Measurements from ENCODE around the gene STK32C. TPM values are rescaled to one million over a fixed set of nuclear protein-coding genes. Genes with fewer than 3 reads are reported as not detected.

STK32C gene
- total RNA-seq, 4 donors from 2014 or later = 3.3 to 5.7 (median 3.5) TPM

DNA sequence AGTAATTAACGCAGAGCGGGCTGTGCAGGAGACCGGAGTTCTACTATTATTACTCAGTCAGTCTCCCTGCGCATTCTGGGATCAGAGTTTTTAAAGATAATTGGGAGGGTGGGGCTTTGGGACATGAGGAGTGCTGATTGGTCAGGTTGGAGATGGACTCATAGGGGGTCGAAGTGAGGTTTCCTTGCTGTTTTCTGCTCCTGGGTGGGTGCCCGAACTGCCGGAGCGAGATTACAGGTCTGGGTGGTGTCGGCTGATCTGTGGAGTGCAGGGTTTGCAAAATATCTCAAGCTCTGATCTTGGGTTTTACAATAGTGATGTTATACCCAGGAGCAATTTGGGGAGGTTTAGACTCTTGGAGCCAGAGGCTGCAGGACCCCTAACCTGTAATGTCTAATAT is 20.4 kb upstream of the STK32C start:
- intact Hi-C loops (cut with DNase I) = no loop called here
- DNase-seq = no peak

DNA sequence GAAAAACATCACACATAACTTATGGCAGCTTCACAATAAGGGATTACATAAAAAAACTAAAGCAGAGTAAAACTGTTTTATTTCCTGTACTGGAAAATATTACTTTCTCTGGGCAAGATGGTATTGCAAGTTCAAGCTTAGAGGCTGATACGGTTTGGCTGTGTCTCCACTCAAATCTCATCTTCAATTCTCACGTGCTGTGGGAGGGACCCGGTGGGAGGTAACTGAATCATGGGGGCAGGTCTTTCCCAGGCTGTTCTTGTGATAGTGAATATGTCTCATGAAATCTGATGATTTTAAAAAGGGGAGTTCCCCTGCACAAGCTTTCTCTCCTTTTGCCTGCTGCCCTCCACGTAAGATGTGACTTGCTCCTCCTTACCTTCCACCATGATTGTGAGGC is 19.2 kb upstream of the STK32C start:
- no peak overlapping the region for H3K27ac ChIP-seq
- H3K9me3 ChIP-seq = no peaks in the 10 kb centered on the region
- no peak for DNase-seq
- H3K27me3 ChIP-seq = no peaks in the 10 kb centered on the region
- 82 to 92% methylated on average over 4 of the region's 4 CpGs for WGBS, 2 donors
- no peaks in the 10 kb centered on the region for H3K36me3 ChIP-seq
- no peak overlapping the region for H3K4me3 ChIP-seq (replicated peaks in 1 of 3)
- peaks cover 10 to 12% of the 10 kb centered on the region in 2 donors for H3K4me1 ChIP-seq
- intact Hi-C loops (cut with DNase I) = no loop called here
- TF ChIP-seq, protein P1, sequence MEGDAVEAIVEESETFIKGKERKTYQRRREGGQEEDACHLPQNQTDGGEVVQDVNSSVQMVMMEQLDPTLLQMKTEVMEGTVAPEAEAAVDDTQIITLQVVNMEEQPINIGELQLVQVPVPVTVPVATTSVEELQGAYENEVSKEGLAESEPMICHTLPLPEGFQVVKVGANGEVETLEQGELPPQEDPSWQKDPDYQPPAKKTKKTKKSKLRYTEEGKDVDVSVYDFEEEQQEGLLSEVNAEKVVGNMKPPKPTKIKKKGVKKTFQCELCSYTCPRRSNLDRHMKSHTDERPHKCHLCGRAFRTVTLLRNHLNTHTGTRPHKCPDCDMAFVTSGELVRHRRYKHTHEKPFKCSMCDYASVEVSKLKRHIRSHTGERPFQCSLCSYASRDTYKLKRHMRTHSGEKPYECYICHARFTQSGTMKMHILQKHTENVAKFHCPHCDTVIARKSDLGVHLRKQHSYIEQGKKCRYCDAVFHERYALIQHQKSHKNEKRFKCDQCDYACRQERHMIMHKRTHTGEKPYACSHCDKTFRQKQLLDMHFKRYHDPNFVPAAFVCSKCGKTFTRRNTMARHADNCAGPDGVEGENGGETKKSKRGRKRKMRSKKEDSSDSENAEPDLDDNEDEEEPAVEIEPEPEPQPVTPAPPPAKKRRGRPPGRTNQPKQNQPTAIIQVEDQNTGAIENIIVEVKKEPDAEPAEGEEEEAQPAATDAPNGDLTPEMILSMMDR (IDR thresholded peaks at IDR 0.05) = no peak
- TF ChIP-seq POLR2A (IDR thresholded peaks at IDR 0.05) = no peak

More for the DNA sequence above, 20.4 kb upstream of the STK32C start:
- Histone ChIP-seq H3K4me1 (peaks cover 10 to 19% of the 10 kb centered on the region in 2 donors), H3K27ac (no peak overlapping the region), H3K36me3 (no peaks in the 10 kb centered on the region), H3K4me3 (replicated peaks in 1 of 3) (no peak overlapping the region), H3K9me3 (no peaks in the 10 kb centered on the region), H3K27me3 (no peaks in the 10 kb centered on the region)
- 97% methylated on average over 9 of the region's 9 CpGs for WGBS, 2 donors
- TF ChIP-seq POLR2A (IDR thresholded peaks at IDR 0.05) = no peak
- TF ChIP-seq, protein P1 (IDR thresholded peaks at IDR 0.05) = no peak

DNA sequence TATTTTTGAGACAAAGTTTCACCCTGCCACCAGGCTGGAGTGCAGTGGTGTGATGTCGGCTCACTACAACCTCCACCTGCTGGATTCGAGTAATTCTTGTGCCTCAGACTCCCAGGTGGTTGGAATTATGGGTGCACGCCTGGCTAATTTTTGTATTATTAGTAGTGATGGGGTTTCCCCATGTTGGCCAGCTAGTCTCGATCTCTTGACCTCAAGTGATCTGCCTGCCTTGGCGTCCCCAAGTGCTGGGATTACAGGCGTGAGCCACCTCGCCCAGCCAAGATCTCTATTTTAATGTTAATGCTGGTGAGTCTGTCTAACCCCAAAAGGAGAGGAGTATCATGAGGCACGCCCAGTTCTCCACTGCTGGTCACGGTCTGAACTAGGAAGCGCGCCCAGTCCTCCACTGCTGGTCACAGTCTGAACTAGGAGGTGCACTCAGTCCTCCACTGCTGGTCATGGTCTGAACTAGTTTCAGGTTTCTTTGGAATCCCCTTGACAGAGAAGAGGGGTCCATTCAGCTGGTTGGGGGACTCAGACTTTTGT is 18.7 kb upstream of the STK32C start:
- 86 to 97% methylated on average over 10 to 11 of the region's 11 CpGs for WGBS, 2 donors
- H3K9me3 ChIP-seq = no peaks in the 10 kb centered on the region
- H3K4me1 ChIP-seq = peaks cover 10 to 12% of the 10 kb centered on the region in 2 donors

DNA sequence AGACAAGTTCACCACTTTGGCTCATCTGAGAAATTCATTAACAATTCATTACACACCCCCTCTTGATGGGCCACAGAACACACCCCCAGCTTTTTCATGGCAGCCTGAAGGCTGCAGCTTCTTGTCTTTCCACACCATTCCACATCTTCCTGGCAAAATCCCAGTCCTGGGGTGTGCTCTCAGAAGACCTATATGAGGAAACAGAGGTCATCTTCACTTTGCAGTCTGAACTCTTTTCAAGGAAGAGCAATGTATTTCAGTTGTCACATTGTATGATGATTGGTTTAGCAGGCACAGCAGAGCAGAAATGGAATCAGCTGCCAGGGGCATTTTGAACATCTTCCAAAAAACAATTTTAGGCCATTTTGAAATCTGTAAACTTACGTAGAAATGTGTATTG is 16.4 kb upstream of the STK32C start:
- H3K4me3 ChIP-seq (replicated peaks in 1 of 3) = no peak overlapping the region
- WGBS, 2 donors = 94 to 98% methylated on average over 1 of the region's 1 CpG
- H3K36me3 ChIP-seq = no peaks in the 10 kb centered on the region
- no peaks in the 10 kb centered on the region for H3K27me3 ChIP-seq
- H3K27ac ChIP-seq = no peak overlapping the region
- intact Hi-C loops (cut with DNase I) = no loop called here
- DNase-seq = no peak
- peaks cover 0 to 8% of the 10 kb centered on the region in 2 donors for H3K4me1 ChIP-seq
- no peak for TF ChIP-seq POLR2A (IDR thresholded peaks at IDR 0.05)
- TF ChIP-seq, protein P1 (IDR thresholded peaks at IDR 0.05) = no peak
- no peaks in the 10 kb centered on the region for H3K9me3 ChIP-seq

More for the DNA sequence above, 18.7 kb upstream of the STK32C start:
- TF ChIP-seq POLR2A (IDR thresholded peaks at IDR 0.05) = no peak
- TF ChIP-seq, protein P1 (IDR thresholded peaks at IDR 0.05) = no peak
- intact Hi-C loops (cut with DNase I) = no loop called here
- no peak for DNase-seq
- Histone ChIP-seq H3K27me3 (no peaks in the 10 kb centered on the region), H3K27ac (no peak overlapping the region), H3K36me3 (no peaks in the 10 kb centered on the region), H3K4me3 (replicated peaks in 1 of 3) (no peak overlapping the region)

DNA sequence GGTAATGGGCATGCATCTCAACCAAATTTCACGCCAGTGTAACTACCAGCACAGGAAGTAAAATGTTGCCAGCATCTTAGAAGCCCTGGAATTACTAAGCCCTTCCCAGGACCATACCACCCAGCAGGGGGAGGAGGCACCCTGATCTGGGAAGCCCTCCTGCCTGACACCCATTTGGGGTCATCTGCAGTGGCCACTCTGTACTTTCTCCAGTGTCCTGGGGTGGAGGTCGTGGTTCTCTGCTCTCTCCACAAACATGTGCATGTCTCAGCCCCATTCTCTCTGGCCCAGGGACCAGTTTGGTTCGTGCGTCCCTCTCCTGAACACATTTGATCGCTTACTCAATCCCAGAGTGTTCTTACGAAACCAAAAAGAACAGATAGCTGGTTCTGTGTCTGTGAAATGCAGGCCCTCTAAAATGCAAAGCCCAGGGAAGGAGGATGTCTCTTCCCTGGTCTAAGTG is 14.9 kb upstream of the STK32C start:
- Histone ChIP-seq H3K4me3 (replicated peaks in 1 of 3) (no peak overlapping the region), H3K27me3 (no peaks in the 10 kb centered on the region), H3K4me1 (peaks cover 0 to 8% of the 10 kb centered on the region in 2 donors), H3K27ac (no peak overlapping the region), H3K36me3 (no peaks in the 10 kb centered on the region), H3K9me3 (no peaks in the 10 kb centered on the region)
- no peak for TF ChIP-seq POLR2A (IDR thresholded peaks at IDR 0.05)
- TF ChIP-seq, protein P1 (IDR thresholded peaks at IDR 0.05) = no peak
- no peak for DNase-seq
- intact Hi-C loops (cut with DNase I) = no loop called here
- WGBS, 2 donors = 82% methylated on average over 6 of the region's 6 CpGs
